H7 (cell line): ENCODE data around the gene ZFAND3. TPM values are rescaled to one million over a fixed set of nuclear protein-coding genes. Genes with fewer than 3 reads are reported as not detected.

ENCODE experiments used
- DNase-seq: peaks from one replicate; pipeline ENCODE4 v3.0.0; 2012
- H3K27me3 ChIP-seq: 2 replicates; pipeline ENCODE4 v1.6.0; 2011; ENCODE audit warnings: mild to moderate bottlenecking, low read length; ENCODE audit not compliant: control insufficient read depth, insufficient read depth
- H3K36me3 ChIP-seq: replicated peaks from 2 replicates; pipeline ENCODE4 v1.5.1; 2011; ENCODE audit warnings: low read length; ENCODE audit not compliant: control insufficient read depth, insufficient read depth
- H3K4me3 ChIP-seq: 2 replicates; pipeline ENCODE4 v1.5.1; 2011; ENCODE audit warnings: low read depth, mild to moderate bottlenecking, control low read depth, low read length, moderate library complexity; ENCODE audit not compliant: insufficient read depth
- total RNA-seq: library from RNA; depleted of rRNA; stranded (reverse); fragments of >200 nt; shearing (Covaris generic); gene quantifications from 2 replicates; pipeline ENCODE4 v1.2.3, GENCODE V29; 2014; rRNA removed

The ZFAND3 gene
- total RNA-seq: 14.7 and 17.1 TPM in 2 replicates

DNA sequence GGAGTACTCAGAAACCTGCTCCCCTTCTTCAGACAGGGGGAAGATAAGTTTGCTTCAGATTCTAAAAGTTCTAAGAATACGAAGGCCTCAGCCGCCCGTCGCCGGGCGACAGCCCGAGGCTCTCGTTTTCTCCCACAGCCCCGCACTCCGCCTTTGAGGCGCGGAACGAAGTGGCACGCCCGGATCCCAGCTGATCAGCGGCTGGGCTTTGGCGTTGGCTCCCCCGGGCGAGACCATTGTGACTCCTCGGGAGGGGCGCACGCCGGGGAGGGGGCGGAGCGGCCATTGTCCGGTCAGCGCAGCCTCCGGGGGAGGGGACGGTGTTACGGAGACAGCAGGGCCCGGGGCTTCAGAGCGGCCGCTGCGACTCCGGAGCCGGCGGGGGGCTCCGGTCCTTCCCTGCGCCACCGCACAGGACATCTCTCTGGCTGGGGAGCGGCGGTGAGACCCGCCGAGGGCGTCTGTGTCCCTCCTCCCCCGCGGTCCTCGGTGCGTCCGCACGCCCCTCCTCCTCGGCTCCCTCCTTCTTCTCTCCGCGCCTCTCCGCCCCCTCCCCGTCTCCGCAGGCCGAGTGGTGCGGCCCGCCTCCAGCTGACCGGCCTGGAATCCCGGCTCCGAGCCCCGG is at the start of gene ZFAND3:
Gene ZFAND3, plus strand, starts transcription at position 551 of the 625 bp plus-strand sequence. CDS start 219 bp downstream, outside the sequence.
- no peaks in the 10 kb centered on the region for H3K27me3 ChIP-seq
- DNase-seq: peak; percentile 97
- H3K36me3 ChIP-seq: no peaks in the 10 kb centered on the region
- peak within 1 kb of the TSS; percentile 91 for H3K4me3 ChIP-seq

DNA sequence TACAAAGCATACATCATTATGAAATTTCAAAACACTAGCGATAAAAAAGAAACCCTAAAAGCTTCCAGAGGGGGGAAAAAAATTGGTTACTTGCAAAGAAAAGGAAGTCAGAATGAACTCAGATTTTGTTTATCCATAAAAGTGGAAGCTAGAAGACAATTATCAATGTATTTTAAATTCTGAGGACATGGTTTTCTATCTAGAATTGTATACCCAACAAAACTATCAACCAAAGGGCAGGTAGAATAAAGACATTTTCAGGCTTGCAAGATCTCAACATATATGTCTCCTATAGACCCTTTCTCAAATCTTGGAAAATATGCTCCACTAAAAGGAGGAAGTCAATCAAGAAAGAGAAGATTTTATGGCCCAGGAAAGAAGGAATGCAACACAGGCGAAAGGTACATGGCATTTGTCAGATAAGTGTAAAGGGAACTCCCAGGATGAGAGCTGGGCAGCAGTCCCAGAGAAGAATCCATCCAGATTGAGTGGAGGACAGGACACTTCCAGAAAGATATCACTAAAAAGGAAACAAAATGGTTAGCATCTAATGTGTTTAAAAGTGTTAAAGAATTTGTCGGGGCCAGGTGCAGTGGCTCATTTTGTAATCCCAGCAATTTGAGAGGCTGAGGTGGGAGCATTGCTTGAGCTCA is 45.4 kb upstream of the ZFAND3 start:
- peaks cover 27% of the 10 kb centered on the region for H3K27me3 ChIP-seq
- DNase-seq: no peak
- H3K36me3 ChIP-seq: no peaks in the 10 kb centered on the region
- H3K4me3 ChIP-seq: no peak overlapping the region

DNA sequence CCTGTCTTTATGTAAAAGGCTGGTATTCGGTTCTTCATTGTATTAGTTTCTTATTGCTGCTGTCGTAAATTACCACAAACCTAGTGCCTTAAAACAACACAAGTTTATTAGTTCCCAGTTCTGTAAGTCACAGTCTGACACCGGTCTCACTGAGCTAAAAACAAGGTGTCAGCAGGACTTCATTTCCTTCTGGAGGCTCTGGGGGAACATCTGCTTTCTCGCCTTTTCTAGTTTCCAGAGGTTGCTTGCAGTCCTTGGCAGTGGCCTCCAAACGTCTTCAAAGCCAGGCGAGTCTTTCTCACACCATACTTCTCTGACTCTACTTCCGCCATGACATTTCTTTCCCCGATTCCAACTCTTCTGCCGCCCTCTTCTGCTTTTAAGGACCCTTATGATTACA is 43.0 kb upstream of the ZFAND3 start:
- H3K27me3 ChIP-seq: peaks cover 13% of the 10 kb centered on the region
- DNase-seq: no peak
- no peaks in the 10 kb centered on the region for H3K36me3 ChIP-seq
- H3K4me3 ChIP-seq: no peak overlapping the region

DNA sequence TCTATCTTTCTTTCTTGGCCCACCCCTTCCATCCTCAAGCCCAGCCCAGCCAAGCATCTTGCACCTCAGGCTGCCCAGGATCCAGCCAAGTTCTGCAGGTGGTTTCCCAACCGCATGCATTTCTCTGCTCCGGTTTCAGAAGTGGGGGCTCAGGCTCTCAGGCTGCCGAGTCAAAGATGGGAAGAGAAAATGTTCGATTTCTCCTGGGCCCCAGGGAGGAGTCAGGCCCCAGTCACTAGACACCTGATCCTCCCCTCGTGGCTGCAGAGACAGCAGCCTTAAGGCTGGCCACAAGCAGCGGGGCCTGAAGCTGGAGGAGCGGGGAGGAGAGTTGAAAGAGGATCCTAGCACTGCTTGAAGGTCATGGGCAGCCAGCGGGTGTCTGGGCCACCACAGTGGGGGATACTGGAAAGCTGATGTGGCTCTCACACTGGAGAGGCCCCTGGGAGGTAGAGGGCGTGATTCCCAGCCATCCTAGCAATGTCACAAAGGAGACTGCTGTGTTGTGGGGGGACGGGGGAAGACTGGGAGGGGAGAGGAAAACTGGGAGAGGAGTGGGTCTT is 42.2 kb upstream of the ZFAND3 start:
- Histone ChIP-seq H3K27me3 (peaks cover 13% of the 10 kb centered on the region), H3K4me3 (0 out of 2 replicates have a peak overlapping the region, but pooled peaks have one; percentile 3), H3K36me3 (no peaks in the 10 kb centered on the region)
- peak; percentile 75 for DNase-seq

GRCh38 chr6:37779111-37779800 is 40.3 kb upstream of the ZFAND3 start:
- peak; percentile 54 for DNase-seq
- no peak overlapping the region for H3K4me3 ChIP-seq
- H3K27me3 ChIP-seq: peaks cover 16% of the 10 kb centered on the region
- H3K36me3 ChIP-seq: no peaks in the 10 kb centered on the region

DNA sequence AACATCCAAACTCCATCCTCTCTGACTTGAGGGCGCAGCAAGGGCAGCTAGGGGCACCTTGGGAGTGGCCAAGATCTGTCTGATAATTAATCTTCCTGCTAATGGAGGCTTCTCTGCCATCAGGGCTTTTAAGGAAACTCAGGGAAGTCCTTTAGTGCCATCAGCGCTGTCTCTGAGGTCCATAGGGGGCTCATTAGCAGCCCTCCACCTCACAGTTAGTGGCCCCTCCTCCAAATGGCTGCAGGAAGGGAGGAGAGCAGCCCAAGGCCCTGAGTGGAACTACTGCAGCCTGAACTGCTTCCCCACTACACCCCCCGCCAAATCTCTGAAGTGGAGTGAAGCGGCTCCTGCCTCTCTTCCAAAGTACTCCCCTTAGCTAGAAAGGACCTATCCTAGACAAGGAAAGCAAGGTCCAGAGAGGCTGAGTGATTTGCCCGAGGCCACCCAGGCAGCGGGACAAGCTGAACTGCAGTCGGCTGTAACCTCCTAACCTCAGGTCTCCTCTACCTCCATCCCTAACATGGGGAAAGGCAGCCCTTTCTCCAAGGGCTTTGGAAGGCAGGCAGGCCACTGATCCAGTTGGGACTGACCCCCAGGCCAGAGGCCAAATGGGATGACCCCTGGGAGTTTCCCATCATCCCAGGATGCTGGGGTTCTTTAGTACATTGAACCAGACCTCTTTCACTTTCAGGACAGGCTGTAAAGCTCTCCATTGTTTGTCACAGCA is 39.5 kb upstream of the ZFAND3 start:
- no peak overlapping the region for H3K4me3 ChIP-seq
- DNase-seq: no peak
- H3K27me3 ChIP-seq: peaks cover 21% of the 10 kb centered on the region
- no peaks in the 10 kb centered on the region for H3K36me3 ChIP-seq

DNA sequence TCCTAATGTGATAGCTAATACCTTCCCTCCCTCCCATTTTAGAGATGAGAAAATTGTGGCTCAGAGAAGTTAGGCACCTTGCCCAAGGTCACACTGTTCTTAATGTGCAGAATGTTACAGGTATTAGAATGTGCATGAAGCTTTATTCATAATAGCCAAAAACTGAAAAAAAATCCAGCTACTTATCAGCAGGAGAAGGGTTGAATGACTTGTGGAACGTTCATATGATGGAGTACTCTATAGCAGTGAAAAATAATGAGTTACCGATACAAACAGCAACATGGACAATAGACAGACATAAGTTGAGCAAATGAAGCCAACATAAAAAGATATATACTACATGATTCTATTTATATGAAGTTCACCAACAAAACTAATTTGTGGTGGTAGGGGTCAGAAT is 37.7 kb upstream of the ZFAND3 start:
- Histone ChIP-seq H3K36me3 (no peaks in the 10 kb centered on the region), H3K4me3 (no peak overlapping the region), H3K27me3 (peaks cover 24% of the 10 kb centered on the region)
- no peak for DNase-seq

- H3K4me3 ChIP-seq: peak overlapping the region; percentile 61
- peaks cover 15% of the 10 kb centered on the region for H3K27me3 ChIP-seq
- peak; percentile 86 for DNase-seq
- H3K36me3 ChIP-seq: no peaks in the 10 kb centered on the region
Observed at GRCh38 chr6:37783025-37783855, 36.3 kb upstream of the ZFAND3 start.

- Histone ChIP-seq H3K36me3 (no peaks in the 10 kb centered on the region), H3K27me3 (peaks cover 12% of the 10 kb centered on the region), H3K4me3 (peak overlapping the region; percentile 61)
- peak; percentile 77 for DNase-seq
Observed at GRCh38 chr6:37783856-37784584, 35.5 kb upstream of the ZFAND3 start.

- peaks cover 12% of the 10 kb centered on the region for H3K27me3 ChIP-seq
- peak; percentile 78 for DNase-seq
- peak overlapping the region; percentile 61; the same call in 1 of the 2 replicates for H3K4me3 ChIP-seq
- no peaks in the 10 kb centered on the region for H3K36me3 ChIP-seq
Observed at GRCh38 chr6:37784585-37784967, 35.0 kb upstream of the ZFAND3 start.

DNA sequence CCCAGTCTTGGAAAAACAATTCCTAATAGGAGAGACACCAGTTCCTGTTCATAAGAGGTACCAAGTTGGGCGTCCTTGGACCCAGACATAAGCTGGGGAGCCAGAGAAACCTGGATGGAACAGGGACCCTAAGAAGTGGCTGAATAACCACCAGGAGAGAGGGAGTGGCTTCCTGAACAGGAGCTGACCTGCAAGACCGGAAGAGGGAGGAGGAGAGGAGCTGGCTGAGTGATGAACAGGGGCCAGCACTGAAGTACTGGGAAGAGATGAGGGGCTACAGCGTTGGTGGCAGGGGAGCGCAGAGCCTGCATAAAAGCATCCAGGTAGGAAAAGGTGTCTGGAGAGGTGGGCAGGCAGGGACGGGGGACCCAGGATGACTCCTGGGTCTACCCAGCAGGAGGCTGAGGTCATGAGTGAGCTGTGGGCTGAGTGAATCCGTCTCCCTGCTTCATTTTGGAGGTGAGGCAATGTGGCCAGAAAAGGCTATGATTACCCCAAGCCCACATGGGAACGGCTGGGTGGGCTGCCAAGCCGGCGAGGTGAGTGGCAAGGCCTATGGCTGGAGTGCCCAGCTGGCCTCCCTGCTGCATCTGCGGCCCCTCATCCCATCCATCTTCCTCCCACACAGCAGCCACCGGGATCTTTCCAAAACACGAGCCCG is 34.4 kb upstream of the ZFAND3 start:
- peaks cover 12% of the 10 kb centered on the region for H3K27me3 ChIP-seq
- no peak overlapping the region for H3K4me3 ChIP-seq
- peak; percentile 77 for DNase-seq

DNA sequence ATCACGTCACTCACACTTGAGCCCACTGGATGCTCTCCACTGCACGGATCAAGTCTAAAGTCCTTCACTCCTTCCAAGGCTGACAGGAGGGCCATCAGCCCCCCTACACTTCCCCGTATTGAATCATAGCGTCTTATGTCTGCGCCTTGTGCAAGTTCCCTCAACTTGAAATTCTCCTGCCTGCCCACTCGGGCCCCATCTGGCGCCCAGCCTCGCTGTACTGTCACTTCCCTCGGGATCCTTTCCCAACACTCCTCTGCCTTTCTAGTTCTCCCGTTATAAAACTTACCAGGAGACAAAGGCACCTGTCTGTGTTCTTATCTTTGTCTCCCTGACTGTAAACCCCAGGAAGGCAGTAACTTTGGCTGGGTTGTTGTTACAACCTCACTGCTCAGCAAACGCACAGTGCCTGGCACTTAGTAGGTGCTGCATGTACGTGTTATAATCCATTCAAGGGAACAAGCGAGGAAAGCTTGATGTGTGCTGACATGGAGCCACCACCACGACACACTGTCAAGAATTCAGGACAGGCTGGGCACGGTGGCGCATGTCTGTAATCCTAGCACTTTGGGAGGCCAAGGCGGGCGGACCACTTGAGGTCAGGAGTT is 33.8 kb upstream of the ZFAND3 start:
- no peak overlapping the region for H3K4me3 ChIP-seq
- H3K27me3 ChIP-seq: peaks cover 12% of the 10 kb centered on the region
- DNase-seq: no peak
- no peaks in the 10 kb centered on the region for H3K36me3 ChIP-seq

More for the DNA sequence above, 34.4 kb upstream of the ZFAND3 start:
- no peaks in the 10 kb centered on the region for H3K36me3 ChIP-seq
